DOHH2 (cell line): ENCODE measurements around the gene PHETA2.

Experiments used
- H3F3A ChIP-seq: fragments of 200-600 bp; sonication (generic), shearing (Covaris generic); 2 replicates; pipeline ENCODE4 v1.6.0; 2016; ENCODE audit warnings: antibody characterized with exemption, mild to moderate bottlenecking; ENCODE audit not compliant: control insufficient read depth, insufficient read depth
- H3K27ac ChIP-seq: fragments of 200-600 bp; sonication (generic); 2 replicates; pipeline ENCODE4 v1.5.1; 2014; ENCODE audit warnings: low read depth, mild to moderate bottlenecking, low read length, moderate library complexity
- H3K27me3 ChIP-seq: fragments of 200-600 bp; sonication (generic); 2 replicates; pipeline ENCODE4 v1.6.1; 2014; ENCODE audit warnings: mild to moderate bottlenecking, low read length, mixed read lengths; ENCODE audit not compliant: control insufficient read depth
- H3K36me3 ChIP-seq: fragments of 200-600 bp; sonication (generic); 2 replicates; pipeline ENCODE4 v1.6.1; 2014; ENCODE audit warnings: mild to moderate bottlenecking, low read length, moderate library complexity, mixed read lengths; ENCODE audit not compliant: control insufficient read depth
- H3K4me1 ChIP-seq: fragments of 200-600 bp; sonication (generic); 2 replicates; pipeline ENCODE4 v1.6.1; 2014; ENCODE audit warnings: mild to moderate bottlenecking, low read length, mixed read lengths; ENCODE audit not compliant: control insufficient read depth
- H3K4me2 ChIP-seq: fragments of 200-600 bp; sonication (generic); 2 replicates; pipeline ENCODE4 v1.6.0; 2014; ENCODE audit warnings: mild to moderate bottlenecking, low read length, moderate library complexity
- H3K4me3 ChIP-seq: fragments of 200-600 bp; sonication (generic); 2 replicates; pipeline ENCODE4 v1.5.1; 2014; ENCODE audit warnings: mild to moderate bottlenecking, low read length, mixed read lengths
- H3K79me2 ChIP-seq: fragments of 200-600 bp; sonication (generic); 2 replicates; pipeline ENCODE4 v1.6.1; 2014; ENCODE audit warnings: mild to moderate bottlenecking, low read length, mixed read lengths; ENCODE audit not compliant: control insufficient read depth
- H3K9me2 ChIP-seq: fragments of 200-600 bp; sonication (generic); replicated peaks from 2 replicates; pipeline ENCODE4 v1.6.1; 2014; ENCODE audit warnings: mild to moderate bottlenecking, low read length, mixed read lengths; ENCODE audit not compliant: control insufficient read depth
- H3K9me3 ChIP-seq: fragments of 200-600 bp; sonication (generic); 2 replicates; pipeline ENCODE4 v1.6.1; 2014; ENCODE audit warnings: antibody characterized with exemption, low read length, mixed read lengths; ENCODE audit not compliant: control insufficient read depth, insufficient read depth
- H4K20me1 ChIP-seq: fragments of 200-600 bp; sonication (generic); 2 replicates; pipeline ENCODE4 v1.6.0; 2014; ENCODE audit warnings: low read depth, mild to moderate bottlenecking, antibody characterized with exemption, low read length, moderate library complexity; ENCODE audit not compliant: control insufficient read depth, insufficient read depth
- EZH2phosphoT487 ChIP-seq: fragments of 200-600 bp; sonication (generic); IDR thresholded peaks from 2 replicates; pipeline ENCODE4 v1.6.1; 2017; ENCODE audit warnings: borderline replicate concordance, mild to moderate bottlenecking, antibody characterized with exemption, low read length, moderate library complexity, mixed read lengths
- TF ChIP-seq, protein P1 (sequence below): fragments of 200-600 bp; sonication (generic); IDR thresholded peaks from one replicate; pipeline ENCODE4 v1.5.1; 2014; ENCODE audit warnings: antibody characterized with exemption, mild to moderate bottlenecking, low read depth, low read length; ENCODE audit not compliant: poor library complexity, severe bottlenecking

Gene PHETA2

DNA sequence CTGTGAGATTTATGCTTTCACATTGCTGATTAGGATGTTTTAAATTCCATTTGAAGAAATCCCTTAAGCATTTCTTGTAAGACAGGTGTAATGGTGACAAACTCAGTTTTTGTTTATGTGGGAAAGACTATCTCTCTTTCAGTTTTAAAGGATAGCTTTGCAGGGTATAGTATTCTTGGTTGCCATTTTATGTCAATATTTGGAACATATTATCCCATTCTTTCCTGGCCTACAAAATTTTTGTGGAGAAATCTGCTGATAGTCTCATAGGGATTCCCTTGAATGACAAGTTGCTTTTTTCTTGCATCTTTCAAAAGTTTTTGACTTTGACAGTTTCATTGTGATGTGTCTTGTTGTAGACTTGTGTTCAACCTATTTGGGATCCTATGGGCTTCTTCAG, 32.3 kb upstream of the PHETA2 start:
- Histone ChIP-seq H3K9me2 (no peaks in the 10 kb centered on the region), H4K20me1 (no peaks in the 10 kb centered on the region), H3K27ac (no peak overlapping the region), H3K27me3 (peaks cover 3% of the 10 kb centered on the region; the same call in 1 of the 2 replicates), H3K79me2 (no peaks in the 10 kb centered on the region), H3K4me1 (peaks cover 20% of the 10 kb centered on the region), H3F3A (no peaks in the 10 kb centered on the region), H3K4me2 (no peak overlapping the region), H3K9me3 (peaks cover 13% of the 10 kb centered on the region), H3K36me3 (no peaks in the 10 kb centered on the region), H3K4me3 (no peak overlapping the region)
- TF ChIP-seq EZH2phosphoT487: no peak
- TF ChIP-seq, protein P1, sequence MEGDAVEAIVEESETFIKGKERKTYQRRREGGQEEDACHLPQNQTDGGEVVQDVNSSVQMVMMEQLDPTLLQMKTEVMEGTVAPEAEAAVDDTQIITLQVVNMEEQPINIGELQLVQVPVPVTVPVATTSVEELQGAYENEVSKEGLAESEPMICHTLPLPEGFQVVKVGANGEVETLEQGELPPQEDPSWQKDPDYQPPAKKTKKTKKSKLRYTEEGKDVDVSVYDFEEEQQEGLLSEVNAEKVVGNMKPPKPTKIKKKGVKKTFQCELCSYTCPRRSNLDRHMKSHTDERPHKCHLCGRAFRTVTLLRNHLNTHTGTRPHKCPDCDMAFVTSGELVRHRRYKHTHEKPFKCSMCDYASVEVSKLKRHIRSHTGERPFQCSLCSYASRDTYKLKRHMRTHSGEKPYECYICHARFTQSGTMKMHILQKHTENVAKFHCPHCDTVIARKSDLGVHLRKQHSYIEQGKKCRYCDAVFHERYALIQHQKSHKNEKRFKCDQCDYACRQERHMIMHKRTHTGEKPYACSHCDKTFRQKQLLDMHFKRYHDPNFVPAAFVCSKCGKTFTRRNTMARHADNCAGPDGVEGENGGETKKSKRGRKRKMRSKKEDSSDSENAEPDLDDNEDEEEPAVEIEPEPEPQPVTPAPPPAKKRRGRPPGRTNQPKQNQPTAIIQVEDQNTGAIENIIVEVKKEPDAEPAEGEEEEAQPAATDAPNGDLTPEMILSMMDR: no peak

DNA sequence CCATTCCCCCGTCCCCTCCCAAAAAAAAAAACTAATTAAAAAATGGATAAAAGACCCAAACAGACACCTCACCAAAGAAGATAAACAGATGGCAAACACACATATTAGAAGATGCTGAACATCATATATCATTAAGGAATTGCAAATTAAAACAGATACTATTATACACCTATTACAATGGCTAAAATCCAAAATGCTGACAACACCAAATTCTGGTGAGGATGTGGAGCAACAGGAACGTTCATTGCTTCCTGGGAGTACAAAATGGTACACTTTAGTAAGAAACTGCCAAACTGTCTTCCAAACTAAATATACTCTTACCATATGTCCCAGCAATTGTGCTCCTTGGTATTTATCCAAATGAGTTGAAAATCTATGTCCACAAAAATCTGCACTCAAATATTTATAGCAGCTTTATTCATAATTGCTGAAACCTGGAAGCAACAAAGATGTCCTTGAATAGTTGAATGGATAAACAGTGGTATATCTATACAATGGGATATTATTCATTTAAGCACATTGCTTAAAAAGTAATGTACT, 23.3 kb upstream of the PHETA2 start:
- Histone ChIP-seq H3K4me1 (peaks cover 5% of the 10 kb centered on the region; the same call in 1 of the 2 replicates), H3K4me3 (no peak overlapping the region), H3K4me2 (no peak overlapping the region), H3K79me2 (no peaks in the 10 kb centered on the region), H3K9me2 (no peaks in the 10 kb centered on the region), H3K27me3 (0 out of 2 replicates have a peak, but pooled peaks cover 4% of the 10 kb centered on the region), H4K20me1 (no peaks in the 10 kb centered on the region), H3K27ac (no peak overlapping the region), H3K36me3 (no peaks in the 10 kb centered on the region), H3F3A (peaks cover 2% of the 10 kb centered on the region), H3K9me3 (no peaks in the 10 kb centered on the region)
- no peak for TF ChIP-seq EZH2phosphoT487
- TF ChIP-seq, protein P1: no peak

DNA sequence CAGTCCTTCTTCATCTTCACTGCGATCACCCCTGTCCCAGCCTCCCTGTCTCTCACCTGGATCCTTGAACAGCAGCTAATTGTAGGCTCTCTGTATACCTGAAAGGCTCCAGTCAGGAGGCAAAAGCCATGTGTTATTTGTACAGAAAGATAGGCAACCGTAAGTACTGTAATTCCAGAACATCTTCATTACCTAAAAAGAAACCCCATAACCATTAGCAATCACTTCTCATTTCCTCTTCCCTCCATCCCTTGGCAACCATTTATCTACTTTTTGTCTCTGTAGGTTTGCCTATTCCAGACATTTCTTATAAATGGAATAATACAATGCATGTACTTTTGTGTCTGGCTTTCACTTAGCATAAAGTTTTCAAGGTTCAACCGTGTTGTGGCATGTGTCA, 21.3 kb upstream of the PHETA2 start:
- no peak overlapping the region for H3K27ac ChIP-seq
- H3K79me2 ChIP-seq: no peaks in the 10 kb centered on the region
- no peaks in the 10 kb centered on the region for H3K9me2 ChIP-seq
- H3K4me3 ChIP-seq: no peak overlapping the region
- peaks cover 10% of the 10 kb centered on the region for H3K9me3 ChIP-seq
- H4K20me1 ChIP-seq: no peaks in the 10 kb centered on the region
- H3F3A ChIP-seq: peaks cover 18% of the 10 kb centered on the region
- H3K36me3 ChIP-seq: peaks cover 6% of the 10 kb centered on the region; the same call in 1 of the 2 replicates
- no peaks in the 10 kb centered on the region for H3K27me3 ChIP-seq
- H3K4me2 ChIP-seq: no peak overlapping the region
- TF ChIP-seq, protein P1: no peak
- no peak for TF ChIP-seq EZH2phosphoT487
- no peaks in the 10 kb centered on the region for H3K4me1 ChIP-seq
